ENCODE data around the gene LSM7.

- TF ChIP-seq CTCF (IDR thresholded peaks at IDR 0.05) (no peak), POLR2AphosphoS5 (IDR thresholded peaks at IDR 0.05) (no peak), POLR2A (IDR thresholded peaks at IDR 0.05) (no peak), EP300 (IDR thresholded peaks at IDR 0.05) (no peak)
These were observed 17.3 kb downstream of the LSM7 start for GRCh38 chr19:2311093-2311492.
